Lower leg skin (tissue), 3 donors: ENCODE data around the gene CTRL.

Source experiments
- CTCF ChIP-seq, 3 donors: fragments of 450-650 bp; IDR thresholded peaks; one replicate each; pipeline ENCODE4 v1.5.1; 2016; ENCODE audit warnings: antibody characterized with exemption in 3 of 3, mild to moderate bottlenecking in 3 of 3, moderate library complexity in 2 of 3
- POLR2A ChIP-seq, 2 donors: fragments of 450-650 bp; IDR thresholded peaks; one replicate each; pipeline ENCODE4 v1.6.1; 2016 to 2017; ENCODE audit warnings: antibody characterized with exemption in 2 of 2, mild to moderate bottlenecking in 1 of 2, moderate library complexity in 1 of 2

- TF ChIP-seq CTCF (IDR thresholded peaks at IDR 0.05) (no peak), POLR2A (IDR thresholded peaks at IDR 0.05) (no peak)
These were observed at the start of gene CTRL for GRCh38 chr16:67931712-67932461.
